GM21360 (cell line): ENCODE measurements around the gene DHX35.

Experiments used
- ATAC-seq: cut with Tn5 transposase; IDR thresholded peaks from one replicate; pipeline ENCODE4 v1.9.1; 2021; ENCODE audit warnings: mild to moderate bottlenecking, moderate library complexity; ENCODE audit not compliant: unreplicated experiment

The DHX35 gene

GRCh38 chr20:39016506-39016905 is 54.4 kb downstream of the DHX35 start:
- no peak for ATAC-seq

- ATAC-seq = no peak
These were observed 56.9 kb downstream of the DHX35 start for GRCh38 chr20:39019027-39019426.

- ATAC-seq = peak; percentile 77
These were observed 57.7 kb downstream of the DHX35 start for GRCh38 chr20:39019805-39020325.

GRCh38 chr20:39021748-39022147 is 59.6 kb downstream of the DHX35 start:
- no peak for ATAC-seq

GRCh38 chr20:39025883-39026282 is 63.7 kb downstream of the DHX35 start:
- ATAC-seq = no peak

- no peak for ATAC-seq
These were observed 67.2 kb downstream of the DHX35 start for GRCh38 chr20:39029364-39029763.

GRCh38 chr20:39032997-39033396 is 70.9 kb downstream of the DHX35 start:
- ATAC-seq = no peak

- ATAC-seq = no peak
These were observed 73.9 kb downstream of the DHX35 start for GRCh38 chr20:39036011-39036410.

GRCh38 chr20:39036851-39037250 is 74.7 kb downstream of the DHX35 start:
- no peak for ATAC-seq

GRCh38 chr20:39038047-39038446 is 75.9 kb downstream of the DHX35 start:
- ATAC-seq = no peak

- ATAC-seq = no peak
These were observed 76.4 kb downstream of the DHX35 start for GRCh38 chr20:39038495-39038894.

GRCh38 chr20:39039261-39039660 is 77.1 kb downstream of the DHX35 start:
- no peak for ATAC-seq

GRCh38 chr20:39040116-39040515 is 78.0 kb downstream of the DHX35 start:
- ATAC-seq = no peak

- no peak for ATAC-seq
These were observed 78.9 kb downstream of the DHX35 start for GRCh38 chr20:39041067-39041466.

- ATAC-seq = no peak
These were observed 80.4 kb downstream of the DHX35 start for GRCh38 chr20:39042279-39043150.

- ATAC-seq = no peak
These were observed 82.4 kb downstream of the DHX35 start for GRCh38 chr20:39044501-39044900.

- ATAC-seq = no peak
These were observed 83.5 kb downstream of the DHX35 start for GRCh38 chr20:39045676-39046075.

GRCh38 chr20:39047417-39047985 is 85.4 kb downstream of the DHX35 start:
- no peak for ATAC-seq

GRCh38 chr20:39048000-39048696 is 86.0 kb downstream of the DHX35 start:
- peak; percentile 50 for ATAC-seq

- ATAC-seq = no peak
These were observed 87.0 kb downstream of the DHX35 start for GRCh38 chr20:39049148-39049547.

GRCh38 chr20:39049684-39050554 is 87.8 kb downstream of the DHX35 start:
- peak; percentile 74 for ATAC-seq
